H54 (cell line): ENCODE results near the gene NDRG4.

Experiments used
- DNase-seq: peaks from one replicate; pipeline ENCODE4 v3.0.0; 2011; ENCODE audit warnings: low spot score, mixed read lengths; ENCODE audit not compliant: insufficient read length
- FAIRE-seq: peaks from 3 replicates; lab custom pipeline; 2011; peaks lifted over from hg19 to GRCh38; lab: Jason Lieb, UNC
- POLR2A ChIP-seq: IDR thresholded peaks from 2 replicates; pipeline ENCODE4 v1.6.1; 2011; ENCODE audit warnings: low read depth, mild to moderate bottlenecking, low read length

Gene NDRG4

GRCh38 chr16:58494981-58495520, 4.9 kb upstream of the NDRG4 start:
- FAIRE-seq (peak; percentile 81), DNase-seq (peak; percentile 92)
- no peak for TF ChIP-seq POLR2A

- DNase-seq = no peak
- no peak for FAIRE-seq
- TF ChIP-seq POLR2A = no peak
Measured at GRCh38 chr16:58495521-58496331, 4.2 kb upstream of the NDRG4 start.

- TF ChIP-seq POLR2A = no peak
- FAIRE-seq = no peak
- DNase-seq = no peak
Measured at GRCh38 chr16:58497468-58497867, 2.5 kb upstream of the NDRG4 start.

GRCh38 chr16:58497935-58498334, 2.0 kb upstream of the NDRG4 start:
- no peak for TF ChIP-seq POLR2A
- no peak for DNase-seq
- no peak for FAIRE-seq

GRCh38 chr16:58498341-58499091, 1.4 kb upstream of the NDRG4 start:
- no peak for TF ChIP-seq POLR2A
- no peak for DNase-seq
- FAIRE-seq = no peak

GRCh38 chr16:58499092-58499511, 841 bp upstream of the NDRG4 start:
- no peak for TF ChIP-seq POLR2A
- no peak for FAIRE-seq
- no peak for DNase-seq

DNA sequence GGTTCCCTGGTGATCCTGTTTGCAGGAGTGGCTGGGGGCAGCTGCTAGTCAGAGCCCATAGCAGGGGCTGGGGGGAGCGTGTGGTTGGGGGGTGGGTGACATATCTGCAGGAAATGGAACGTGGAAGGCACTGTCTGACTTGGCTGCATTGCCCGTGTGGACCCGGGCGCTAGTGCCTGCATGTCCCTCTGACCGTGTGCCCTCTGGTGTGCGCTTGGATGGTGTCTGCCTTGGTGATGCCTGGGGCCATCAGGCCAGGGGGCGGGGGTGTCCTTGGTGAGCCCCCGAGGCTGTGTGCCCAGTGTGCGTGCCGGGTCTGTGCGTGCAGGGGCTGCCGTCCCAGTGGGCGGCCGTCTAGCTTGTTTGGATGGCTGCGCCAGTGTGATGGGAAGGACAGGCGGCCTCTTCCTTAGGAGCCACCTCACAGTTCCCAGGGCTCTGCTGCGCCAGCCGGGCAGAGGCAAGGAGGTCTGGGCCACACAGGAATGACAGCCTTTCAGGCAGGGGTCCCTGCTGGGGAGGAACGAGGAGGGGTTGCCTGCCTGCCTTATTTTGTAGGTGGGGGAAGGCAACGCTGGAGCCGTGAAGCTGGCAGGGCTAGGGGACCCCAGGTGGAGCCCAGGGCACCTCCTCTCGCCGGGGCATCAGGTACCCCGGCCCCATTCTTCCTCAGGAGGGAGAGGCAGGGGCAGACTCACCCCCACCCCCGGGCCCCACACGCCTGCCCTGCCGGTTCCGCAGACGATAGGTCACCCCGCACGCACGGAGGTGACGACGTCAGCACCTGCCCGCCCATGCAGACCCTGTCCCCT, 693 bp downstream of the NDRG4 start:
- FAIRE-seq (no peak), DNase-seq (no peak)
- no peak for TF ChIP-seq POLR2A

DNA sequence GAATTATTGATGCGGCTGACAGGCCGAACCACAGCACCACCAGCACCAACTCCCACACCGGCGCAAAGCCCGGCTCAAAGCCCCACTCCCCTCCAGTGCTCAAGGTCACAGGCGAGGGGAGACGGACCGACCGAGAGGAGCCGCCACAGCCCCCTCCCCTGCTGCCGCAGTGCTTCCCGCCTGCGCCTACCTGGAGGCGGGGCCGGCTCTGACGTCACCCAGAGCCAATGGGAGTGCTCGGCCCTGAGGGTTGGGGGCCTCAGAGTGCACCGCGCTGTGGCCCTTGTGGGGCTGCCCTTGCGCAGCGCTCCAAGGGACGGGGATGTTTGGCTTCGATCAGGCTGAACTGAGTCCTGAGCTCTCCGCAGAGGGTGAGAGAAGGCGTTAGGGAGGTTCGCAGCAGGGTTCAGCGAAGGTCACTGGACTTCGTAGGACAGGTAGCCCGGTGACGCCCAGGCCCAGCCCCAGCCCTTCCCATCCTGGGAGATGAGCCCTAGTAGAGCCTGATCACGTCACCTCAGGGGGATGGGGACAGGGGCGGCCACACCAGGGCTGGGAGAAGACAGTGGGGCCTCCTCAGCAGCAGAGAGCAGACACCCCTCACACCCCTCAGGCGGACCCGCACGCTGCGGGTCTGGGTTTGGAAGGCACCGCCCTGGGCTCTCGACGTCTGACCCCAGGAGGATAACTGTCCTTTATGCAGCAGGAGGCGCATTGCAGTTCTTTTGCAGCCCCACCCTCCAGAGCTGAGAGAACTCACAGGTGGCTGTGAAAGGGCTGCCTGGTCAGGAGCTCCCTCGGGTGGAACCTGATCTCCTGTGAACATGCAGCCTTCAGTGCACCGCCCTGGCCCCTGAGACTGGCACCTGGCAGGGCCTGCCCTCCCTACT, 1.5 kb downstream of the NDRG4 start:
- DNase-seq (no peak), FAIRE-seq (no peak)
- TF ChIP-seq POLR2A = no peak

- TF ChIP-seq POLR2A = no peak
- DNase-seq (no peak), FAIRE-seq (no peak)
Measured at GRCh38 chr16:58502217-58502921, 2.4 kb downstream of the NDRG4 start.

GRCh38 chr16:58503166-58503862, 3.4 kb downstream of the NDRG4 start:
- no peak for FAIRE-seq
- DNase-seq = no peak
- TF ChIP-seq POLR2A = no peak

DNA sequence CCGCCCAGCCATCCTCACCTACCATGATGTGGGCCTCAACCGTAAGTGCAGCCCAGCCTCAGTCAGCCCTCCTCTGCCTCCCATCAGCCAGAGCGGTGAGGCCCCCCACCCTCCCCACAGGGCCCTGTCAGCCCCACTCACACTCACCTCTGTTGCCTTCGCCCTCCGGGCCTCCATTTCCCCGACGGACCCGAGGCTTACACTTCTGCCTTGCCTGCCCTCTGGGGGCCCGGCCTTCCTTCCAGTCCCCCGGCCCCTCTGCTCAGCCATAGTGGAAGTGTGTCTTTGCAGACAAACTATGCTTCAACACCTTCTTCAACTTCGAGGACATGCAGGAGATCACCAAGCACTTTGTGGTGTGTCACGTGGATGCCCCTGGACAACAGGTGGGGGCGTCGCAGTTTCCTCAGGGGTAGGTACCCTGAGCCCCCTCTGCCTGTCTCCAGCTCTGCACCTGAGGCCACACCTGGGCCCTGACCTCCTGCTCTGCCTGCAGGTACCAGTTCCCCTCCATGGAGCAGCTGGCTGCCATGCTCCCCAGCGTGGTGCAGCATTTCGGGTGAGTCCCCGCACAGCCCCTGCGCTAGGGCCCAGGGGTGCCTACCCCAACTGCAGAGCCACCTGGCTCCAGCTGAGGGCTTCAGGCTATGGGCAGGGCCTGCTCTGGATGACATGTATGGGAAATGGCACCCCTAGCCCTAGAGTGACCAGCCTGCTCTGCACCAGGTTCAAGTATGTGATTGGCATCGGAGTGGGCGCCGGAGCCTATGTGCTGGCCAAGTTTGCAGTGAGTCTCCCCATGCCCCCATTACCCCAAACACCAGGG, 4.1 kb downstream of the NDRG4 start:
- DNase-seq (no peak), FAIRE-seq (no peak)
- no peak for TF ChIP-seq POLR2A
